ENCODE results near the gene OLFML2B. TPM values are rescaled to one million over a fixed set of nuclear protein-coding genes. Genes with fewer than 3 reads are reported as not detected.

OLFML2B gene
- total RNA-seq, 4 donors from 2014 or later: 0.11 to 5.7 (median 1.7) TPM

DNA sequence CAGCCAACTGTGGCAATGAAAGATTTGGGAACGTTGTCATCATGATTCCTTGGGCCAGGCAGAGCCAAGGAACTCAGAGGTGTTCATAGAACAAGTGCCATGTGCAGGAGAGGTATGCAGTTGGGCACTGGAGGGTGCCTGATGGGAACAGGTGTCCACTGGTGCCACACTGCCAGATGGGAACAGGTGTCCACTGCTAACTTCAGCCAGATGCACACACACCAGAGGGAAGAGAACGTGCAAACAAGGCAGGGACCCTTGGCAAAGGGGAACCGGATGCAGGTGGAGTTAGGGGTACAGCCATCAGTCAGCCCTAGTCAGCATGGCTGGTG, 13.5 kb downstream of the OLFML2B start:
- WGBS, 2 donors: 73 to 81% methylated on average over 2 to 3 of the region's 3 CpGs

DNA sequence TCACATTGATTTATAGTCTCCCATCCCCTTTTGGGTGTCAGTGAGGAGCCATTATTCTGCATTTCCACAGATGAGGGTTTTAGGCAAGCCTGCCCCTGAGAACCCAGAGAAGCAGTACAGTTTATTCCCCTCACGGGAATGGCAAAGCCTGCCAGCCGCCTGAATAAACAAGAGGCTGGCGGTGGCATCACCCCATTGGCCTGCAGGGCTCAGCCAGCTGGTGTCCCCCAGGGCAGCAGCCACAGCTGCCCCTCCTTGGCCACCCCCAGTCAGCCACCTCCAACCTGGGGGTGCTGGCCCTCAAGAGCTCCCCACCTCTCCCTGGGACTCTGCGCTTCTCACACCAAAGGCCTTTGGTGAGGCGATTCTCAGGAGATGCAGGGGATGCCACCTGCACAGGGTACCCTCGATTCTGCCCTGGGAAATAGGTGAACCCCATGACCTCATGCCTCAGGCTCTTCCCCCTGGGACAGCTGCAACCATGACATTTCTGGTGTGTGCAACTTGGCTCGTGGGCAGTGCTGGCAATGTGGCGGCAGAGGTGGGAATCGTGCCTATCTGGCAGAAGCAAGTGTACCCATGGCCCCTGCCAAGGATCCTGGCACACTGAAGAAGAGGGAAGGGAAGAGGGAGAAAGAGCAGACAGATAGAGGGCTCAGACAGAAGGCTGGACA, 14.0 kb downstream of the OLFML2B start:
- Histone ChIP-seq H3K27ac (no peak overlapping the region), H3K36me3 (no peaks in the 10 kb centered on the region), H3K9me3 (no peaks in the 10 kb centered on the region), H3K27me3 (peaks cover 0 to 11% (median 0%) of the 10 kb centered on the region in 4 donors), H3K4me1 (peaks cover 0 to 7% (median 0%) of the 10 kb centered on the region in 3 donors), H3K4me3 (no peak overlapping the region)
- TF ChIP-seq, protein P1, sequence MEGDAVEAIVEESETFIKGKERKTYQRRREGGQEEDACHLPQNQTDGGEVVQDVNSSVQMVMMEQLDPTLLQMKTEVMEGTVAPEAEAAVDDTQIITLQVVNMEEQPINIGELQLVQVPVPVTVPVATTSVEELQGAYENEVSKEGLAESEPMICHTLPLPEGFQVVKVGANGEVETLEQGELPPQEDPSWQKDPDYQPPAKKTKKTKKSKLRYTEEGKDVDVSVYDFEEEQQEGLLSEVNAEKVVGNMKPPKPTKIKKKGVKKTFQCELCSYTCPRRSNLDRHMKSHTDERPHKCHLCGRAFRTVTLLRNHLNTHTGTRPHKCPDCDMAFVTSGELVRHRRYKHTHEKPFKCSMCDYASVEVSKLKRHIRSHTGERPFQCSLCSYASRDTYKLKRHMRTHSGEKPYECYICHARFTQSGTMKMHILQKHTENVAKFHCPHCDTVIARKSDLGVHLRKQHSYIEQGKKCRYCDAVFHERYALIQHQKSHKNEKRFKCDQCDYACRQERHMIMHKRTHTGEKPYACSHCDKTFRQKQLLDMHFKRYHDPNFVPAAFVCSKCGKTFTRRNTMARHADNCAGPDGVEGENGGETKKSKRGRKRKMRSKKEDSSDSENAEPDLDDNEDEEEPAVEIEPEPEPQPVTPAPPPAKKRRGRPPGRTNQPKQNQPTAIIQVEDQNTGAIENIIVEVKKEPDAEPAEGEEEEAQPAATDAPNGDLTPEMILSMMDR (IDR thresholded peaks at IDR 0.05): no peak
- TF ChIP-seq POLR2A (IDR thresholded peaks at IDR 0.05): no peak
- intact Hi-C loops (cut with DNase I): no loop called here
- 40 to 41% methylated on average over 3 of the region's 9 CpGs for WGBS, 2 donors
- no peak for DNase-seq

More for the DNA sequence above, 13.5 kb downstream of the OLFML2B start:
- H3K4me3 ChIP-seq: no peak overlapping the region
- H3K36me3 ChIP-seq: no peaks in the 10 kb centered on the region
- H3K27me3 ChIP-seq: peaks cover 0 to 11% (median 0%) of the 10 kb centered on the region in 4 donors
- H3K9me3 ChIP-seq: no peaks in the 10 kb centered on the region
- no peak overlapping the region for H3K27ac ChIP-seq
- peaks cover 0 to 7% (median 0%) of the 10 kb centered on the region in 3 donors for H3K4me1 ChIP-seq
- intact Hi-C loops (cut with DNase I): no loop called here
- TF ChIP-seq, protein P1 (IDR thresholded peaks at IDR 0.05): no peak
- TF ChIP-seq POLR2A (IDR thresholded peaks at IDR 0.05): no peak
- no peak for DNase-seq

DNA sequence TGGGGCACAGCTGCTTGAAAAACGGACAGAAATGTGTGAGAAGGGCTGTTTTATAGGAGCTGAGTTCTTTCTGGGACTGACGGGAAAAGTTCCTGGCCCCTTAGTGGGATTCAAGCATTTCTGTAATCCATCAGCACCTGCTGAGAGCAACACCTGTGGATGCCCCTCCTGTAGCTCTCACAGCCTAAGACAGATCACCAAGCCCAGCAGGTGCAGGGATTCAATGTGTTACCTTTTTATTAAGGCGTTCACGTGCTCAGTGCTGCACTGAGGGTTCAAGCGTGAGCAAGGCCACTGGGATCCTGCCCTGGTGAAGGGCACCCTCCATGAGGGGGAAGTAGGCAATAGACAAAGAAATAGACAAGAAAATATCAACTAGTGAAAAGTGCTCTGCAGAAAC, 14.9 kb downstream of the OLFML2B start:
- Histone ChIP-seq H3K27ac (no peak overlapping the region), H3K27me3 (peaks cover 0 to 13% (median 0%) of the 10 kb centered on the region in 4 donors), H3K4me1 (peaks cover 0 to 9% (median 2%) of the 10 kb centered on the region in 3 donors), H3K9me3 (no peaks in the 10 kb centered on the region), H3K4me3 (no peak overlapping the region), H3K36me3 (no peaks in the 10 kb centered on the region)
- no peak for DNase-seq
- TF ChIP-seq, protein P1 (IDR thresholded peaks at IDR 0.05): no peak
- no peak for TF ChIP-seq POLR2A (IDR thresholded peaks at IDR 0.05)
- intact Hi-C loops (cut with DNase I): no loop called here
- WGBS, 2 donors: 81 to 86% methylated on average over 2 to 5 of the region's 5 CpGs

DNA sequence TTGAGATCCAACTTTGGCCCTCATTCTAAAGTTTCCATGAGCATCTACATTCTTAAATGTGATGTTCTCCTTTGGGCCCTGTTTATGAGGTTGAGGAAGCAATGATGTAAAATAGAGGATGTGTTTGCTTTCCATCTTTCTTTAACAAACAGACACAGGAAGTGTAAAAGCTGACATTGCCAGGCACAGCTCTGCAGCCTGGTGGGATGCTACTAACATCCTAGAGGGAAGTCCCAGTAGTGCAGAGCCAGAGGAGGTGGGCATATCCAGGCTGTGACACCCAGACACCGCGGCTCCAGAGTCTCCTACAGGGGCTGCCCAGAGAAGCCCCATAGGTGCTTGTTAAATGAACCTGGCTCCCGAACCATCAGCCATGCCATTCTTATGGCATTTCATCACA, 16.2 kb downstream of the OLFML2B start:
- no peaks in the 10 kb centered on the region for H3K36me3 ChIP-seq
- intact Hi-C loops (cut with DNase I): no loop called here
- 83% methylated on average over 3 of the region's 3 CpGs; no CpG with 5 or more reads in 1 of the 2 donors for whole genome bisulfite sequencing, 2 donors
- peaks cover 0 to 20% (median 0%) of the 10 kb centered on the region in 4 donors for H3K27me3 ChIP-seq
- TF ChIP-seq POLR2A (IDR thresholded peaks at IDR 0.05): no peak
- TF ChIP-seq, protein P1 (IDR thresholded peaks at IDR 0.05): no peak
- H3K4me1 ChIP-seq: peaks cover 0 to 19% (median 2%) of the 10 kb centered on the region in 3 donors
- H3K9me3 ChIP-seq: no peaks in the 10 kb centered on the region
- no peak for DNase-seq
- H3K4me3 ChIP-seq: no peak overlapping the region
- H3K27ac ChIP-seq: no peak overlapping the region

DNA sequence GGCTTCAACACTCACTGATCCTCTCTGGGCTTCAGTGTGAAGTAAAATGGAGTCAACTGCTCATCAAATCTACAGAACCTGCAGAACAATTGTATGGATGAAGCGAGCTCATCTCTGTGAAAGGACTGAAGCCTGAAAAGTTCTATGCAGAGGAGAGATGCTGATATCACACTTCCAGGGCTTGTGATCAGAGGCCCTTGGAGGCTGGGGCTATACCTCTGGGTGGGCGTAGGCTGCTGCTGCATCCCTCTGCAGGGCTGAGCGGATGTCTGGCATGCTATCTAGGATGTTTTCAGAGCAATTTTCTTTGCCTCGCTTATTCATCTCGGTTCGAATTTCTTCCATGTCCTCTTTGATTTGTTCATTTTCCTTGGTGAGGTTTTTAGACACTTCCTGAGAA, 17.6 kb downstream of the OLFML2B start:
- no peak overlapping the region for H3K27ac ChIP-seq
- H3K9me3 ChIP-seq: no peaks in the 10 kb centered on the region
- peaks cover 0 to 28% (median 0%) of the 10 kb centered on the region in 4 donors for H3K27me3 ChIP-seq
- WGBS, 2 donors: 73 to 86% methylated on average over 6 of the region's 6 CpGs
- no peak overlapping the region for H3K4me3 ChIP-seq
- TF ChIP-seq POLR2A (IDR thresholded peaks at IDR 0.05): no peak
- TF ChIP-seq, protein P1 (IDR thresholded peaks at IDR 0.05): no peak
- H3K4me1 ChIP-seq: peaks cover 0 to 17% (median 2%) of the 10 kb centered on the region in 3 donors
- intact Hi-C loops (cut with DNase I): no loop called here
- DNase-seq: no peak
- no peaks in the 10 kb centered on the region for H3K36me3 ChIP-seq

All from esophagus squamous epithelium (tissue), 5 donors.